Measurements from ENCODE around the gene RCSD1.

RCSD1 gene

DNA sequence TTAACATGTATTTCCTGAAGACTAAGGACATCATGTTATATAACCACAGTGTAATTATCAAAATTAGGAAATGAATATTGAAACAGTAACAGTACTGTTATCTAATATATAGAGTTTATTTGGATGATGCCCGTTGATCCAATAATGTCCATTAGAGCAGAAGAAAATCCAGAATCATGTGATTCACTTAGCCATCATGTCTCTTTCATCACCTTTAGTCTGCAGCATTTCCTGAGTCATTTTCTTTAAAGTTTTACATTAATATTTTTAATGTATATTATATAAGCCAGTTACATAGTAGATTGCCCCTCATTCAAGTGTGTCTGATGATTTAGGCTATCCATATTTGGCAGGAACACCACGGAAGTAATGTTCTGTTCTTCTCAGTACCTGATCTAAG, 120.6 kb downstream of the RCSD1 start:
- DNase-seq, result no peak

DNA sequence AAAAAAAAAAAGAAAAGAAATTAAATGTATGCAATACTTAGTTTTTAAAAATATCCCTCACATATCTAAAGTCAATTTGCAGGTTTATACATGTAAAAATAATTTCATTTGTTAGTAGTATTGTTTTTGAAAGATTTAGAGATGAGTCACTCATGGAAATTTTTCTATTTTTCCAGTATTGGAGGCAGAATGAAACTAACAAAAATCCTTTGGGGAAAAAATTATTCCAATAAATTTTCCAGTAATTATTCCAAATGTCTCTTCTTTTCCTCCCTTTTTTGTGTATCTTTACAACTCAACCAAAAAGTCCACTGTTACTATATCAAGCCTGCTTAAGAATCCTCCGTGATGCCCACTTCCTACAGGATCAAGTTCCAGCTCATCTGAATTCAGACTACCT, 121.6 kb downstream of the RCSD1 start:
- no peak for DNase-seq

- no peak for DNase-seq
Measured at GRCh38 chr1:167752219-167752985, 122.4 kb downstream of the RCSD1 start.

GRCh38 chr1:167755654-167756053, 125.6 kb downstream of the RCSD1 start:
- no peak for DNase-seq
